CD8-positive, alpha-beta memory T cell (primary cell): ENCODE data around the gene ADGRG7. TPM values are rescaled to one million over a fixed set of nuclear protein-coding genes. Genes with fewer than 3 reads are reported as not detected.

Source experiments
- CTCF ChIA-PET: fragments of 350-600 bp; sonication (Branson Sonifier 250); formaldehyde crosslinking; loops from one replicate; lab custom pipeline; 2021; ENCODE audit warnings: antibody characterized with exemption; lab: Charles Lee
- POLR2A ChIA-PET: fragments of 350-600 bp; sonication (Branson Sonifier 250); formaldehyde crosslinking; loops from one replicate; lab custom pipeline; 2021; ENCODE audit warnings: antibody characterized with exemption; lab: Charles Lee
- DNase-seq, 5 donors: peaks; one replicate each; pipeline versions ENCODE4 v3.0.0 to v3.0.0-alpha.2; 2020 to 2022; ENCODE audit warnings: mixed read lengths in 1 of 5
- H3K27ac ChIP-seq: one replicate; pipeline ENCODE4 v1.7.0; 2013; ENCODE audit warnings: low read depth, mild to moderate bottlenecking, low read length, moderate library complexity
- H3K27me3 ChIP-seq: 2 replicates; pipeline ENCODE4 v1.7.0; 2013; ENCODE audit warnings: low read length, mild to moderate bottlenecking; ENCODE audit not compliant: insufficient read depth, poor library complexity, severe bottlenecking
- H3K36me3 ChIP-seq: 2 replicates; pipeline ENCODE4 v1.7.0; 2013; ENCODE audit warnings: mild to moderate bottlenecking, low read length, moderate library complexity; ENCODE audit not compliant: insufficient read depth
- H3K4me1 ChIP-seq: 2 replicates; pipeline ENCODE4 v1.7.0; 2013; ENCODE audit warnings: mild to moderate bottlenecking, low read length, moderate library complexity; ENCODE audit not compliant: insufficient read depth
- H3K4me3 ChIP-seq: 2 replicates; pipeline ENCODE4 v1.7.0; 2013; ENCODE audit warnings: mild to moderate bottlenecking, low read length
- H3K9me3 ChIP-seq: 2 replicates; pipeline ENCODE4 v1.7.0; 2013; ENCODE audit warnings: mild to moderate bottlenecking, low read length
- H3K27ac Mint-ChIP-seq, 8 donors: one replicate each; pipeline ENCODE4 v1.8.0; 2020 to 2021; ENCODE audit warnings: mixed read lengths in 8 of 8, mild to moderate bottlenecking in 6 of 8, inconsistent platforms in 3 of 8, moderate library complexity in 3 of 8
- H3K27me3 Mint-ChIP-seq, 2 donors: one replicate each; pipeline ENCODE4 v1.8.0; 2020 to 2021; ENCODE audit warnings: mixed read lengths in 2 of 2, mild to moderate bottlenecking in 1 of 2, moderate library complexity in 1 of 2
- H3K36me3 Mint-ChIP-seq, 3 donors: one replicate each; pipeline ENCODE4 v1.8.0; 2020 to 2021; ENCODE audit warnings: mixed read lengths in 3 of 3, inconsistent platforms in 1 of 3, mild to moderate bottlenecking in 1 of 3
- H3K4me1 Mint-ChIP-seq, 3 donors: one replicate each; pipeline ENCODE4 v1.8.0; 2020 to 2021; ENCODE audit warnings: mixed read lengths in 3 of 3, inconsistent platforms in 1 of 3, mild to moderate bottlenecking in 1 of 3
- H3K4me3 Mint-ChIP-seq, 7 donors: one replicate each; pipeline ENCODE4 v1.8.0; 2020 to 2021; ENCODE audit warnings: mixed read lengths in 7 of 7, mild to moderate bottlenecking in 6 of 7, moderate library complexity in 4 of 7, inconsistent platforms in 2 of 7
- H3K9me3 Mint-ChIP-seq, 5 donors: one replicate each; pipeline ENCODE4 v1.8.0; 2020 to 2022; ENCODE audit warnings: mixed read lengths in 5 of 5, mild to moderate bottlenecking in 3 of 5, moderate library complexity in 2 of 5, inconsistent platforms in 1 of 5
- polyA plus RNA-seq: library from polyadenylated mRNA; unstranded; fragments of 300-500 nt; fragmentation: Illumina TruSeq; gene quantifications from one replicate; pipeline ENCODE4 v1.2.3, GENCODE V29; 2021
- total RNA-seq, 2 experiments: library from RNA; stranded (reverse); gene quantifications; one replicate each; pipeline ENCODE4 v1.2.3, GENCODE V29; 2021

Gene ADGRG7
- total and polyA plus RNA-seq, 3 experiments from 2014 or later: not detected

DNA sequence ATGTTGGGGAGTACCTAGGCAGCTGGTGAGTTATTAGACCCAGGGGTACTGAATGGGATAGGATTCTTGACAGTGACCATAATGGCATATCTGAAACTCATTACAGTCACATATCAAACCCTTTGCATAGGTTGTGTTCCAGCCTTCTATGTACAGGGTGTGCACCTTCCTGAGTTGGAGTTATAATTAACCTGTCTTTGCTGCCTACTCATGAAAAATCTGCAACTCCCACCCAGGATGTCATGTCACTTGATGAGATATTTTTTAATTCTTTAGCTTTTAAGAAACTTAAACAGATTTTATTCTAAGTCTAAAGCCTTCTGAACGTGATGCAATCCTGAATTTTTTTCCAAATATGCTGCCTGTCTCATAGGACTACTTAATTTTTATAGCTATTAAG, 21.1 kb upstream of the ADGRG7 start:
- Histone ChIP-seq H3K4me3 (no peak overlapping the region), H3K9me3 (no peaks in the 10 kb centered on the region), H3K27ac (no peak overlapping the region), H3K27me3 (no peaks in the 10 kb centered on the region), H3K4me1 (peaks cover 3% of the 10 kb centered on the region), H3K36me3 (no peaks in the 10 kb centered on the region)
- POLR2A ChIA-PET: no interaction called here
- CTCF ChIA-PET: interaction anchor here (0.6 kb wide), 1 partner anchor 756 kb away, joined by 3 read pairs; no protein-coding TSS in a partner anchor
- H3K36me3 Mint-ChIP-seq: no peaks in the 10 kb centered on the region
- peaks cover 3 to 6% (median 3%) of the 10 kb centered on the region in 3 donors for H3K4me1 Mint-ChIP-seq
- H3K9me3 Mint-ChIP-seq: no peaks in the 10 kb centered on the region
- H3K27me3 Mint-ChIP-seq: no peaks in the 10 kb centered on the region
- H3K4me3 Mint-ChIP-seq: no peak overlapping the region
- DNase-seq: no peak
- H3K27ac Mint-ChIP-seq: no peak overlapping the region

DNA sequence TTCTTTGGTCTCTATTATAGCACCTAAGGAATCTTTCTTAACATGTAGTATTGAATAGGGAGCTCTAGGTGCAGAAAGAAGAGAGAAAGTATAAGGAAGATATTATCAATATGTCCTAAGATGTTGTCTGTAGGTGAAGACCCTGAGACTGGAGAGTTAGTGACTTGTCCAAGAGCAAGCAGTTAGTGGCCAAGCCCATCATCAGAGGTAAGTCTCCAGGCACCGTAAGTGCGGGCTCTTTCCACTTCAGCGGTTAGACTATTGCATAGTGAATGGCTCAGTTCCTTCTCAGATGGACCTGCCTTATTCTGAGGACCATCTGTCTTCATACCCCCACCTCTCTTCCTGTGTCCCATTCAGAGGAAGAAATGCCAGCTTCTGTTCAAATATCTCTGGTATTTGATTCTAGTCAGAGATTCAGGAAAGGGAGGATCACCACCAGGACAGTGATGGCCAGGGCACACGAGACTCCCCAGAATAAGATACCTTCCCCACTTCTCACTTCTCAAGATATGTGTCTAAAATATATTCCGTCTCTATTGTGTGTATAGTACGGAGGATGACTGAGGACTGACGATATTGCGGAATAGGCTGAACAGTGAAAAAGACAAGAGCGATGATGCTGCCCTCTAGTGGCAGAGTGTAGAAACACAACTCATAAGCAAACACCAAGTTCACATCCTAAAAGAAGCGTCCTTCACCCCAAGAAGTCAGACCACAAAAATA, 19.1 kb upstream of the ADGRG7 start:
- Mint-ChIP-seq H3K27me3 (no peaks in the 10 kb centered on the region), H3K27ac (peak overlapping the region in 1 of 8 donors; percentile 42), H3K9me3 (no peaks in the 10 kb centered on the region), H3K36me3 (no peaks in the 10 kb centered on the region), H3K4me3 (peak overlapping the region in 5 of 7 donors; percentile 0 to 49 (median 14)), H3K4me1 (peaks cover 3 to 6% (median 3%) of the 10 kb centered on the region in 3 donors)
- ChIA-PET CTCF (interaction anchor here (0.9 to 1.5 kb wide), 6 partner anchors 10 to 756 kb away, joined by 3 to 11 read pairs (median 4); no protein-coding TSS in a partner anchor), POLR2A (no interaction called here)
- Histone ChIP-seq H3K27ac (no peak overlapping the region), H3K4me1 (peaks cover 3% of the 10 kb centered on the region), H3K36me3 (no peaks in the 10 kb centered on the region), H3K9me3 (no peaks in the 10 kb centered on the region), H3K27me3 (no peaks in the 10 kb centered on the region), H3K4me3 (no peak overlapping the region)
- peak; percentile 23 to 64 (median 48) for DNase-seq

- H3K4me3 ChIP-seq: no peak overlapping the region
- no peaks in the 10 kb centered on the region for H3K27me3 Mint-ChIP-seq
- no peak for DNase-seq
- no peak overlapping the region for H3K27ac Mint-ChIP-seq
- H3K4me3 Mint-ChIP-seq: no peak overlapping the region
- no peaks in the 10 kb centered on the region for H3K36me3 ChIP-seq
- H3K9me3 Mint-ChIP-seq: no peaks in the 10 kb centered on the region
- H3K4me1 Mint-ChIP-seq: peaks cover 3 to 6% (median 3%) of the 10 kb centered on the region in 3 donors
- H3K9me3 ChIP-seq: no peaks in the 10 kb centered on the region
- H3K27me3 ChIP-seq: no peaks in the 10 kb centered on the region
- H3K4me1 ChIP-seq: peaks cover 3% of the 10 kb centered on the region
- ChIA-PET CTCF (interaction anchor here (0.8 to 1.6 kb wide), 4 partner anchors 10 to 759 kb away, joined by 3 to 8 read pairs (median 3); partner anchors contain the start of genes LNP1 and TOMM70), POLR2A (no interaction called here)
- no peaks in the 10 kb centered on the region for H3K36me3 Mint-ChIP-seq
- H3K27ac ChIP-seq: no peak overlapping the region
Observed at GRCh38 chr3:100590840-100591147, 18.6 kb upstream of the ADGRG7 start.

- Mint-ChIP-seq H3K27ac (no peak overlapping the region), H3K9me3 (no peaks in the 10 kb centered on the region), H3K27me3 (no peaks in the 10 kb centered on the region), H3K4me1 (peaks cover 3 to 6% (median 3%) of the 10 kb centered on the region in 3 donors), H3K36me3 (no peaks in the 10 kb centered on the region), H3K4me3 (no peak overlapping the region)
- H3K27me3 ChIP-seq: no peaks in the 10 kb centered on the region
- no peaks in the 10 kb centered on the region for H3K36me3 ChIP-seq
- H3K27ac ChIP-seq: no peak overlapping the region
- POLR2A ChIA-PET: no interaction called here
- no peak overlapping the region for H3K4me3 ChIP-seq
- peaks cover 3% of the 10 kb centered on the region for H3K4me1 ChIP-seq
- CTCF ChIA-PET: interaction anchor here (0.8 to 1.6 kb wide), 5 partner anchors 10 to 760 kb away, joined by 3 to 8 read pairs (median 3); partner anchors contain the start of genes LNP1 and TOMM70
- H3K9me3 ChIP-seq: no peaks in the 10 kb centered on the region
- DNase-seq: no peak
Observed at GRCh38 chr3:100591411-100591810, 18.0 kb upstream of the ADGRG7 start.

GRCh38 chr3:100600181-100601042, 9.0 kb upstream of the ADGRG7 start:
- Histone ChIP-seq H3K27me3 (no peaks in the 10 kb centered on the region), H3K9me3 (no peaks in the 10 kb centered on the region), H3K36me3 (no peaks in the 10 kb centered on the region), H3K27ac (no peak overlapping the region), H3K4me1 (peaks cover 11% of the 10 kb centered on the region), H3K4me3 (no peak overlapping the region)
- H3K27ac Mint-ChIP-seq: no peak overlapping the region
- no peak for DNase-seq
- peaks cover 0 to 9% of the 10 kb centered on the region in 2 donors for H3K27me3 Mint-ChIP-seq
- CTCF ChIA-PET: interaction anchor here (1.4 kb wide), 1 partner anchor 9 kb away, joined by 3 read pairs; no protein-coding TSS in a partner anchor
- H3K4me3 Mint-ChIP-seq: no peak overlapping the region
- no peaks in the 10 kb centered on the region for H3K36me3 Mint-ChIP-seq
- POLR2A ChIA-PET: no interaction called here
- peaks cover 10 to 17% (median 15%) of the 10 kb centered on the region in 3 donors for H3K4me1 Mint-ChIP-seq
- H3K9me3 Mint-ChIP-seq: peaks cover 0 to 4% (median 0%) of the 10 kb centered on the region in 5 donors

DNA sequence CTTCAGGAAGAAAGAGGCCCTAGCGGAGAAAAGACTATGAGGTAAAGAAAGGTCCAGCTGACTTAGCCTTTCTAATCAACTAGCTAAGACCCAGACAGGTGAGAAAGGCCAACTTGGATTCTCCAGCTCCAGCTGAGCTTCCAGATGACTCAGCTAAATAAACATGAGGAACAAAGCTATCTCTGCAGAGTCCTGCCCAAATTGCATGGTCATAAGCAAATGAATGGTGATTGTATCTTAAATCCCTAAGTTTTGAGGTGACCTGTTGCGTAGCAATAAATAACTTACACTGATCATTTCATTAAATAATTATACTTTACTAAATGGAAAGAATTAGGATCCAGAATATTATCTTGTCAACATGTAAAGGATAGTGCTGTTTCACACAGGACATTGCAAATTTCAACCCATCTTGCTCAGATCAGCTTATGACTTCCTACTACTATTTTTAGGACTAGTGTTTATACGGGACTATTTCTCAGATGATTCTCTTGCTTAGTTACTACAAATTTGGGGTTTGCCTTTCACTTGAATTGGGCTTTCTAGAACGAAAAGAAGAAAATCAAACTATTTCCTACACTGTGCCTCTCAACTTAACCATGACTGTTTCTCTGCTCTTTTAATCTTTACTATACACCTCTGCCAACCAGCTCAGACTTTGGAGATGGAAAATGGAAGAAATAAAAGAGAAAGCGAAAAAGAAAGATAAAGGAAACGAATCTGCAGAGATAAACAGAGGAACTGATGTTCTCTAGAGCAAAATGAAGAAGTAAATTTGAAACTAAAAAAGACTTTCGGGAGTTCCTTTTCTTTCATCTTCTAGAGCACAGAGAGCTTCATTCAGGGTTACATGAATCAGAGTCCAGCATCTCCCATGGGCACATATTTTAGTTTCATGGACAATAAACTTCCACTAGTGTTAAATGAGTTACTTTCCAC, 6.6 kb upstream of the ADGRG7 start:
- Histone ChIP-seq H3K4me1 (peaks cover 11% of the 10 kb centered on the region), H3K4me3 (peak overlapping the region; percentile 30), H3K36me3 (no peaks in the 10 kb centered on the region), H3K27ac (no peak overlapping the region), H3K9me3 (no peaks in the 10 kb centered on the region), H3K27me3 (no peaks in the 10 kb centered on the region)
- Mint-ChIP-seq H3K9me3 (peaks cover 0 to 4% (median 0%) of the 10 kb centered on the region in 5 donors), H3K27ac (peak overlapping the region in 2 of 8 donors; percentile 13 to 64), H3K4me1 (peaks cover 10 to 17% (median 15%) of the 10 kb centered on the region in 3 donors), H3K27me3 (peaks cover 10 to 11% of the 10 kb centered on the region in 2 donors), H3K4me3 (peak overlapping the region in 5 of 7 donors; percentile 40 to 55 (median 46)), H3K36me3 (no peaks in the 10 kb centered on the region)
- CTCF ChIA-PET: interaction anchor here (1.7 kb wide), 1 partner anchor 13 kb away, joined by 4 read pairs; no protein-coding TSS in a partner anchor
- no peak for DNase-seq
- POLR2A ChIA-PET: no interaction called here

- H3K27me3 Mint-ChIP-seq: peaks cover 9 to 15% of the 10 kb centered on the region in 2 donors
- peak overlapping the region in 5 of 7 donors; percentile 40 to 55 (median 46) for H3K4me3 Mint-ChIP-seq
- H3K4me1 ChIP-seq: peaks cover 11% of the 10 kb centered on the region
- ChIA-PET CTCF (interaction anchor here (1.7 kb wide), 1 partner anchor 14 kb away, joined by 4 read pairs; no protein-coding TSS in a partner anchor), POLR2A (no interaction called here)
- H3K4me1 Mint-ChIP-seq: peaks cover 10 to 17% (median 15%) of the 10 kb centered on the region in 3 donors
- DNase-seq: no peak
- no peaks in the 10 kb centered on the region for H3K9me3 ChIP-seq
- peaks cover 0 to 4% (median 0%) of the 10 kb centered on the region in 5 donors for H3K9me3 Mint-ChIP-seq
- peak overlapping the region in 1 of 8 donors; percentile 27 for H3K27ac Mint-ChIP-seq
- H3K36me3 ChIP-seq: no peaks in the 10 kb centered on the region
- no peaks in the 10 kb centered on the region for H3K27me3 ChIP-seq
- H3K4me3 ChIP-seq: peak overlapping the region; percentile 30
- H3K27ac ChIP-seq: no peak overlapping the region
- H3K36me3 Mint-ChIP-seq: no peaks in the 10 kb centered on the region
Observed at GRCh38 chr3:100603469-100603868, 5.9 kb upstream of the ADGRG7 start.
